ENCODE results near the gene HPCA. TPM values are rescaled to one million over a fixed set of nuclear protein-coding genes. Genes with fewer than 3 reads are reported as not detected.

The HPCA gene
- total and polyA plus RNA-seq, 10 donors, result 0.29 to 0.33 (median 0.32) TPM; not detected in 7

DNA sequence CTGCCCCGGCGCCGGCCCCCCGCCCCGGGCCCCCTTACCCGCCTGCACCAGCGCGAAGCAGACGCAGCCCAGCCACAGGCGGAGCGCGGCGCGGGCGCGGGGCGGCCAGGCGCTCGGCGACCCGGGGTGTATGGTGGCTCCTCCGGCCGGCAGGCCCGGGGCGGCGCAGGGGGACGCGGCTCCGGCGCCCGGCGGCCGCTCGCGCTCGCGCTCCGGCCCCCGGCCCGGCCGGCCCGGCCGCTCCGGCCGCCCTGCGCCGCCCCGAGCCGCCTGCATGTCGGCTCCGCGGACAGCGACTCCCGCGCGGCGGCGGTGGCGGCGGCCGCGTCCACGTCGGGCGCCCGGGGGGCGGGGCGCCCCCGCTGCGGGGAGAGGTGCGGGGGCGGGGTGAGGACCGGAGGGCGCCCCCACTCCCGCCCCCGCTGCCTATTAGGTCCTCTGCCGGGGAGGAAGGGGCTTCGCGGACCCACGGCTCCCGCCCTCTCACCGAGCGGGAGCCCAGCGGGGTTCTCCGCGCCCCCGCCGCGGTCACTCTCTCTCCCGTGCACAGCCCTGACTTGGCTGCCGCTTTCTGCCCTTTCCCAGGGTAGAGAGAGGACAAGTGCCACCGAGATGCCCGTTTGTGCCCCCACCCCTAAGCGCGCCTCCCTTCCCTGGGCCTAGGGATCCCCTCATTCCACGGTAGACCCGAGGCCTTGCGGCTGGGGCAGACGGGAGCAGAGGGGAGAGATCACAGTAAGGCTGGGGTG lies 15.5 kb upstream of the HPCA start, which contains the start of gene FNDC5:
Gene FNDC5, minus strand, starts transcription at position 298 of the 749 bp plus-strand sequence.
- WGBS, 5 donors, result 2 to 6% (median 2%) methylated on average over 11 to 99 of the region's 99 CpGs
- peak within 1 kb of the TSS in 7 of 8 donors; percentile 15 to 65 (median 28) for H3K4me3 ChIP-seq
- no peak within 1 kb of the TSS for H3K27ac ChIP-seq
- H3K4me1 ChIP-seq, result peaks cover 3 to 30% (median 24%) of the 10 kb centered on the region in 6 donors
- H3K9me3 ChIP-seq, result no peaks in the 10 kb centered on the region
- TF ChIP-seq POLR2AphosphoS5 (IDR thresholded peaks at IDR 0.05) (no peak), POLR2A (IDR thresholded peaks at IDR 0.05) (no peak)
- TF ChIP-seq, protein P1, sequence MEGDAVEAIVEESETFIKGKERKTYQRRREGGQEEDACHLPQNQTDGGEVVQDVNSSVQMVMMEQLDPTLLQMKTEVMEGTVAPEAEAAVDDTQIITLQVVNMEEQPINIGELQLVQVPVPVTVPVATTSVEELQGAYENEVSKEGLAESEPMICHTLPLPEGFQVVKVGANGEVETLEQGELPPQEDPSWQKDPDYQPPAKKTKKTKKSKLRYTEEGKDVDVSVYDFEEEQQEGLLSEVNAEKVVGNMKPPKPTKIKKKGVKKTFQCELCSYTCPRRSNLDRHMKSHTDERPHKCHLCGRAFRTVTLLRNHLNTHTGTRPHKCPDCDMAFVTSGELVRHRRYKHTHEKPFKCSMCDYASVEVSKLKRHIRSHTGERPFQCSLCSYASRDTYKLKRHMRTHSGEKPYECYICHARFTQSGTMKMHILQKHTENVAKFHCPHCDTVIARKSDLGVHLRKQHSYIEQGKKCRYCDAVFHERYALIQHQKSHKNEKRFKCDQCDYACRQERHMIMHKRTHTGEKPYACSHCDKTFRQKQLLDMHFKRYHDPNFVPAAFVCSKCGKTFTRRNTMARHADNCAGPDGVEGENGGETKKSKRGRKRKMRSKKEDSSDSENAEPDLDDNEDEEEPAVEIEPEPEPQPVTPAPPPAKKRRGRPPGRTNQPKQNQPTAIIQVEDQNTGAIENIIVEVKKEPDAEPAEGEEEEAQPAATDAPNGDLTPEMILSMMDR (IDR thresholded peaks at IDR 0.05 in 8 of 11, conservative IDR thresholded peaks at IDR 0.05 in 3 of 11), result no peak
- peaks cover 0 to 14% (median 0%) of the 10 kb centered on the region in 6 donors for H3K36me3 ChIP-seq
- intact Hi-C loops (cut with DNase I; ENCODE audit: low total_unique reads), result loop anchor here (5.0 kb wide), 1 partner anchor 158 kb away; no protein-coding TSS in a partner anchor
- DNase-seq, result no peak
- H3K27me3 ChIP-seq (replicated peaks in 1 of 7), result peaks cover 0 to 66% (median 26%) of the 10 kb centered on the region in 7 donors

DNA sequence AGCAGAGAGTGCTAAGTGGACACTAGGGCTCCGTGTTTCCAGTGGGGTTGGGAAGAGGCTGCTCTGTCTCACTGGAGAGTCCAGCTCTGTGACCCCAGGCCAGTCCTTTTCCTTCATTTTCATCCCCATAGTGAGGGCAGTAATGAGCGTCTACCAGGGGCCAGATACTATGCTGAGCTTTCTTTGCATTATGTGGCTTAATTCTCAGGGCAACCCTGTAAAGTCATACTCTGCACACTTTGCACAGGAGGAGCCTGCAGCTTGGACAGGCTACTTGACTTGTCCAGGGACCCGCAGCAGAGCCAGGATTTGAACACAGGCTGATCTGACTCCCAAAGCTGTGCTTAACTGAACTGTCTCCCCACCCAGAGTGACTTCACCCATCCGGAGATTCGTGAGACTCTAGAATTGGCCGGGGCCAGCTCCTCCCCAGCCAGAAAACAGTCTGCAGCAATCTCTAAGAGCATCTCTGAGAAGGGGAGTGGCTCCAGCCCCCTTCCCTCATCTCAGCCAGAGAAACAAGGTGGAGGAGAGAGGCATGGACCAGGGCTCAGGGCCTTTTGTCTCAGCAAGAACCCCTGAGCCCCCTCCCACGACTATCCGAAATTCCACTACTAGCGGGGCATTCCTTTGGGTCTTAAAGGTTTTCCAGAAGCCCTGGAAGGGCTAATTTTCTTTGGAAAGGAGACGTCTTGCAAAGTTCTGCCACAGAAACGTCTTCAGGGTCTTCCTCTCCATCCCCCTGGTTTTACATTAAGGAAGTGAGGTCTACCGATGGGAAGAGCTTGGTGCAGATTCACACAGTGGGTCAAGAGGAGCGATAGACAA lies 14.7 kb upstream of the HPCA start:
- DNase-seq, result no peak
- Histone ChIP-seq H3K27ac (no peak overlapping the region), H3K27me3 (replicated peaks in 1 of 7) (peaks cover 0 to 72% (median 26%) of the 10 kb centered on the region in 7 donors), H3K36me3 (peaks cover 0 to 14% (median 0%) of the 10 kb centered on the region in 6 donors), H3K4me1 (peaks cover 7 to 35% (median 26%) of the 10 kb centered on the region in 6 donors), H3K9me3 (no peaks in the 10 kb centered on the region), H3K4me3 (peak overlapping the region in 6 of 8 donors; percentile 15 to 65 (median 26))
- WGBS, 5 donors, result 49 to 60% (median 51%) methylated on average over 12 to 13 of the region's 13 CpGs
- intact Hi-C loops (cut with DNase I; ENCODE audit: low total_unique reads), result loop anchor here (5.0 kb wide), 1 partner anchor 159 kb away; no protein-coding TSS in a partner anchor
- TF ChIP-seq, protein P1 (IDR thresholded peaks at IDR 0.05 in 8 of 11, conservative IDR thresholded peaks at IDR 0.05 in 3 of 11), result no peak
- TF ChIP-seq POLR2AphosphoS5 (IDR thresholded peaks at IDR 0.05) (no peak), POLR2A (IDR thresholded peaks at IDR 0.05) (no peak)

- DNase-seq, result no peak
- Histone ChIP-seq H3K4me3 (peak overlapping the region in 2 of 8 donors; percentile 17 to 48), H3K27ac (no peak overlapping the region), H3K36me3 (peaks cover 0 to 14% (median 0%) of the 10 kb centered on the region in 6 donors), H3K9me3 (no peaks in the 10 kb centered on the region), H3K27me3 (replicated peaks in 1 of 7) (peaks cover 0 to 77% (median 29%) of the 10 kb centered on the region in 7 donors), H3K4me1 (peaks cover 8 to 40% (median 27%) of the 10 kb centered on the region in 6 donors)
- 44 to 59% (median 47%) methylated on average over 7 of the region's 7 CpGs for WGBS, 5 donors
- intact Hi-C loops (cut with DNase I; ENCODE audit: low total_unique reads), result loop anchor here (5.0 kb wide), 1 partner anchor 160 kb away; no protein-coding TSS in a partner anchor
- TF ChIP-seq POLR2AphosphoS5 (IDR thresholded peaks at IDR 0.05) (no peak), POLR2A (IDR thresholded peaks at IDR 0.05) (no peak)
Observed at GRCh38 chr1:32872192-32872460, 14.2 kb upstream of the HPCA start.

GRCh38 chr1:32873484-32873883 lies 12.8 kb upstream of the HPCA start:
- DNase-seq, result peak; percentile 24
- Histone ChIP-seq H3K27ac (no peak overlapping the region), H3K4me3 (no peak overlapping the region), H3K4me1 (peaks cover 8 to 40% (median 27%) of the 10 kb centered on the region in 6 donors), H3K27me3 (replicated peaks in 1 of 7) (peaks cover 0 to 91% (median 29%) of the 10 kb centered on the region in 7 donors), H3K9me3 (no peaks in the 10 kb centered on the region), H3K36me3 (peaks cover 0 to 5% (median 0%) of the 10 kb centered on the region in 6 donors)
- 71 to 86% (median 76%) methylated on average over 5 of the region's 5 CpGs for WGBS, 5 donors
- no peak for TF ChIP-seq POLR2A (IDR thresholded peaks at IDR 0.05)
- no peak for TF ChIP-seq POLR2AphosphoS5 (IDR thresholded peaks at IDR 0.05)
- TF ChIP-seq, protein P1 (IDR thresholded peaks at IDR 0.05 in 8 of 11, conservative IDR thresholded peaks at IDR 0.05 in 3 of 11), result no peak
- intact Hi-C loops (cut with DNase I; ENCODE audit: low total_unique reads), result loop anchor here (5.0 kb wide), 1 partner anchor 161 kb away; no protein-coding TSS in a partner anchor
